ENCODE results near the gene STAT2. TPM values are rescaled to one million over a fixed set of nuclear protein-coding genes. Genes with fewer than 3 reads are reported as not detected.

STAT2 gene
- total and polyA plus RNA-seq, 2 of the 13 experiments (the other 11 are each of a cell fraction or from before 2014, with no cell fraction given) = 43.5 to 84.6 TPM

- TF ChIP-seq ZNF629 (CRISPR knock-in tag; conservative IDR thresholded peaks at IDR 0.05) = no peak
- no peak for TF ChIP-seq ZNF431 (CRISPR knock-in tag; IDR thresholded peaks at IDR 0.05; ENCODE audit: borderline replicate concordance, low read depth)
- no peak for TF ChIP-seq ZNF513 (CRISPR knock-in tag; conservative IDR thresholded peaks at IDR 0.05)
- TF ChIP-seq NAIF1 (CRISPR knock-in tag; IDR thresholded peaks at IDR 0.05; ENCODE audit: borderline replicate concordance) = no peak
- TF ChIP-seq ZMYM4 (CRISPR knock-in tag; IDR thresholded peaks at IDR 0.05) = peak; percentile 29; the same call in 1 of the 2 replicates
- TF ChIP-seq FOXO4 (CRISPR knock-in tag; conservative IDR thresholded peaks at IDR 0.05) = no peak
- TF ChIP-seq CCAR2 (optimal IDR thresholded peaks at IDR 0.05; ENCODE audit: low read depth, low read length) = no peak
- no peak for TF ChIP-seq HOXA9 (CRISPR knock-in tag; IDR thresholded peaks at IDR 0.05; ENCODE audit: borderline replicate concordance)
- TF ChIP-seq ZNF672 (CRISPR knock-in tag; IDR thresholded peaks at IDR 0.05) = no peak
- TF ChIP-seq MTA1 (CRISPR knock-in tag; IDR thresholded peaks at IDR 0.05; ENCODE audit: borderline replicate concordance) = no peak
- TF ChIP-seq ZFP36L2 (CRISPR knock-in tag; IDR thresholded peaks at IDR 0.05) = no peak
- no peak for TF ChIP-seq ZZZ3 (CRISPR knock-in tag; IDR thresholded peaks at IDR 0.05; ENCODE audit: borderline replicate concordance)
- no peak for TF ChIP-seq TEF (CRISPR knock-in tag; IDR thresholded peaks at IDR 0.05)
- peak; percentile 51; the same call in 1 of the 2 replicates for TF ChIP-seq ZBTB8A (CRISPR knock-in tag; IDR thresholded peaks at IDR 0.05; ENCODE audit: borderline replicate concordance, low read depth)
- no peak for TF ChIP-seq ZNF549 (CRISPR knock-in tag; IDR thresholded peaks at IDR 0.05)
- TF ChIP-seq ZSCAN9 (CRISPR knock-in tag; IDR thresholded peaks at IDR 0.05; ENCODE audit: borderline replicate concordance) = no peak
- TF ChIP-seq DNMT1 (CRISPR knock-in tag; IDR thresholded peaks at IDR 0.05) = no peak
- TF ChIP-seq HMGXB4 (CRISPR knock-in tag; IDR thresholded peaks at IDR 0.05; ENCODE audit: borderline replicate concordance in 1 of 2, low read depth in 1 of 2) = no peak; a peak in 1 of 4 replicates
- 0 out of 2 replicates have a peak, but pooled peaks have one; percentile 47 for TF ChIP-seq GATAD1 (CRISPR knock-in tag; IDR thresholded peaks at IDR 0.05)
- no peak for TF ChIP-seq SMC3 (IDR thresholded peaks at IDR 0.05; ENCODE audit: low read length)
- TF ChIP-seq PPARG (CRISPR knock-in tag; conservative IDR thresholded peaks at IDR 0.05) = peak; percentile 91
- no peak for TF ChIP-seq MBD4 (IDR thresholded peaks at IDR 0.05; ENCODE audit: borderline replicate concordance, low read length)
Measured at GRCh38 chr12:56362130-56363059, 2.5 kb upstream of the STAT2 start, which contains the start of gene APOF (continued).
